Memory B cell (primary cell): ENCODE measurements around the gene TMCC3.

Experiments
- ATAC-seq: fragments of 150-1000 bp; cut with Tn5 transposase; 2 replicates; pipeline ENCODE4 v1.10.0; 2021; ENCODE audit warnings: low read depth, mild to moderate bottlenecking, moderate library complexity
- DNase-seq, 2 donors: peaks; one replicate each; pipeline ENCODE4 v3.0.0; 2022; ENCODE audit warnings: low spot score in 2 of 2
- H3K27ac Mint-ChIP-seq: one replicate; pipeline ENCODE4 v1.8.0; 2022; ENCODE audit warnings: mild to moderate bottlenecking, moderate library complexity, mixed read lengths
- H3K27me3 Mint-ChIP-seq: one replicate; pipeline ENCODE4 v1.8.0; 2022; ENCODE audit warnings: mixed read lengths
- H3K36me3 Mint-ChIP-seq: one replicate; pipeline ENCODE4 v1.8.0; 2022; ENCODE audit warnings: mild to moderate bottlenecking, mixed read lengths
- H3K4me1 Mint-ChIP-seq: one replicate; pipeline ENCODE4 v1.8.0; 2022; ENCODE audit warnings: mixed read lengths
- H3K4me3 Mint-ChIP-seq: one replicate; pipeline ENCODE4 v1.8.0; 2022; ENCODE audit warnings: mild to moderate bottlenecking, moderate library complexity, mixed read lengths
- H3K9me3 Mint-ChIP-seq: one replicate; pipeline ENCODE4 v1.8.0; 2022; ENCODE audit warnings: mixed read lengths

Gene TMCC3

DNA sequence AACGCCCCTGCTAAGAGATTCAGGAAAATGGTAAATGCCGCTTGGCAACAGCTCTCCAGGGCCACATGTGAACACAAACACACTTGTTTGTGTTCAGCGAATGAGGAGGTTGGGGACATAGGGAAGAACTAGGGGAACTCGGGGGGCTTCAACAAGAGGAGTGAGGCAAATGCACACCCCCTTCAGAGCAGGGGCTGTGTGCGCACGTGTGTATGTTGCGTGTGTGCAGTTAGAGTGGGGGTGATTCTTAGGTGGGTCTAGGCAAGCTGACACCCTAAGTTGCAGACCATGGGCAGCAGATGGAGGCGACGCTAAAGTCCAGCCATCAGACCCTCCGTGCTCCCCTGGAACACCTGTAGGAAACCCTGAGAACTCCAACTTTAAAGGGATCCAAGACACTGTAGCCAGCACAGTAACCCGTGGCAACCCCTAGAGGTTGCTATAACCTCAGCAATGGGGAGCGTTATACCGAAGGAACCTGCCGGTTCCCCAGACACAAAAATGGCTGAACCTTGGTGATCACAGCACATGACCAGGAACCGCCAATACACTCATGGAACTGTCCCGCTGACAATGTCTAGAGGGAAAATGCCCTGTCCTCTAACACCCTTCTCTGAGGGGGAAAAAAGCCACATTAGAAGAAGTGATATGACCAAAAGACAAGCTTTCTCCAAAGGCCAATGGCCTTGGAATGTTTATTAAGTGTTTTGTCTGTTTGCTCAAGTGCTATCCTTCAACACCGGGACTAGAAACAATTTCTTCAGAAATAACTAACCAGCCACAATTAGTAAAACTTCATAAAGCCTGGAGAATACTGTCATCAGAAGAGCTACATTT is 104.2 kb downstream of the TMCC3 start:
- H3K36me3 Mint-ChIP-seq = peaks cover 19% of the 10 kb centered on the region
- no peak for DNase-seq
- peak; percentile 29 for ATAC-seq
- H3K4me1 Mint-ChIP-seq = no peaks in the 10 kb centered on the region
- no peak overlapping the region for H3K4me3 Mint-ChIP-seq
- H3K9me3 Mint-ChIP-seq = peaks cover 19% of the 10 kb centered on the region
- no peak overlapping the region for H3K27ac Mint-ChIP-seq
- H3K27me3 Mint-ChIP-seq = no peaks in the 10 kb centered on the region

DNA sequence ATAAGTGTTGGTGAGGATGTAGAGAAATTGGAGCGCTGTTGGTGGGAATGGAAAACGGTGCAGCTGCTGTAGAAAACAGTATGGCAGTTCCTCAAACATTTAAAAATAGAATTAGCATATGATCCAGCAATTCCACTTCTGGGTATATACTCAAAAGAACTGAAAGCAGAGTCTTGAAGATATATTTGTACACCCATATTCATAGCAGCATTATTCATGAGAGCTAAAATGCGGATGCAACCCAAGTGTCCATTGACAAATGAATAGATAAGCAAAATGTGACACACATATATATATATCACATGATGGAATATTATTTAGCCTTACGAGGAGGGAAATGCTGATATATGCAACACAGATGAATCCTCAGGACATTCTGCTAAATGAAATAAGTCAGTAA is 106.0 kb downstream of the TMCC3 start:
- H3K4me3 Mint-ChIP-seq = no peak overlapping the region
- peaks cover 16% of the 10 kb centered on the region for H3K36me3 Mint-ChIP-seq
- H3K9me3 Mint-ChIP-seq = peaks cover 19% of the 10 kb centered on the region
- no peak for ATAC-seq
- no peak overlapping the region for H3K27ac Mint-ChIP-seq
- no peak for DNase-seq
- H3K27me3 Mint-ChIP-seq = no peaks in the 10 kb centered on the region
- H3K4me1 Mint-ChIP-seq = no peaks in the 10 kb centered on the region

DNA sequence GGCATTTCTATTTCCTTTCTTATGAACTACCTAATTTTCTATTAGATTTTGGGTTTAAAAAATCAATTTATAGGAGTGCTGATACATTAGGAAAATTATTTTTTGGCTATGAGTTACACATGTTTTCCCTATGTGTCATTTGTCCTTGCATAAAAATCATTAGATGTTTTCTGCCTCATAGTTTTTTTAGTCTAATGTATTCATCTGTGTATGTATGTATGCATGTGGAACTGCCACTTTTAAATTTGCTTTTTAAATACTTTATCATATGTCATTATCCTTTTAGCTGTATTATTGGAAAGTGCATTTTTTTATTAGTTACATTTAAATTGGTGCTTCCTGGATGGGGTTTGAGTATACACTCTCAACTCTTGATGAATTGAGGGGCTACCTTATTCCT is 112.0 kb downstream of the TMCC3 start:
- Mint-ChIP-seq H3K4me1 (no peaks in the 10 kb centered on the region), H3K36me3 (no peaks in the 10 kb centered on the region), H3K9me3 (no peaks in the 10 kb centered on the region), H3K27me3 (no peaks in the 10 kb centered on the region), H3K27ac (no peak overlapping the region), H3K4me3 (no peak overlapping the region)
- DNase-seq = no peak
- no peak for ATAC-seq

DNA sequence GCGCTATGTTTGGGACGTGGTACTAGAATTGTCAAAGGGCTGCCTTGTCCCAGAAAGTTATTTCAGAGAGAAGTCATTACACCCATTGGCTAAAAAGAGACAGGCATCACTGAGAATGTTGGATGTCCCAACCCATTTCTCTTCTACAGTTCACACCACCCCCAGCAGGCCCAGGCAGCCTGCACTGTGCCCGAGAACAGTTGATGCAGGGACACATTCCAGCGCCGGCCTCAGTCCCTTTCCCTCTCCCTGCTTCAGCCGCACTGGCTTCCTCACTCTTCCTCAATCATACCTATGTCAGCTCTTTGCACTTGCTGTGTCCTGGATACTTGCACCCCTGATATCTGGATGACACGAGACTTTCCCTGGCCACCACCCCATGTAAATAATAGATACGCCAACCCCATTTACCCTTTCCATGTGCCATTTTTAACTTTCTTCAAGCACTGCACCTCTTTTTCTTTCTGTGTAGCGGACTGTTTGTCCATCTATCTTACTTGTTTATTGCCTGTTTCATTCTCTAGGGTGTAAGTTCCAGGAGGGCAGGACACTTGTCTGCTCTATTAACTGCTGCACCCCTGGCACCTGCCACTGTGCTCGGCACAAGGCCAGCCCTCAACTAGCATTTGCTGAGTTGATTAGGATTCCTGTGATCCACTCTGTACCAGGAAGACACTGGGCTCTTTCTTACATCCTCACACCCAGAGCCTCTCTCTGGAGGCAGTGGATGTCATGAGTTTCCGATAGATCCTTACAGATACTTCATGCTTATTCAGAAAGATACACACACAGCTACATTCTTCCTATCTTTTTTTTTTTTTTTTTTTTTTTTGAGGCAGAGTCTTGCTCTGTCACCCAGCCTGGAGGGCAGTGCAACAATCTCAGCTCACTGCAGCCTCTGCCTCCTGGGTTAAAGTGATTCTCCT is 114.1 kb downstream of the TMCC3 start:
- ATAC-seq (no peak), DNase-seq (no peak)
- H3K4me3 Mint-ChIP-seq = no peak overlapping the region
- H3K27ac Mint-ChIP-seq = no peak overlapping the region
- peaks cover 4% of the 10 kb centered on the region for H3K4me1 Mint-ChIP-seq
- peaks cover 2% of the 10 kb centered on the region for H3K27me3 Mint-ChIP-seq
- H3K36me3 Mint-ChIP-seq = no peaks in the 10 kb centered on the region
- H3K9me3 Mint-ChIP-seq = no peaks in the 10 kb centered on the region

DNA sequence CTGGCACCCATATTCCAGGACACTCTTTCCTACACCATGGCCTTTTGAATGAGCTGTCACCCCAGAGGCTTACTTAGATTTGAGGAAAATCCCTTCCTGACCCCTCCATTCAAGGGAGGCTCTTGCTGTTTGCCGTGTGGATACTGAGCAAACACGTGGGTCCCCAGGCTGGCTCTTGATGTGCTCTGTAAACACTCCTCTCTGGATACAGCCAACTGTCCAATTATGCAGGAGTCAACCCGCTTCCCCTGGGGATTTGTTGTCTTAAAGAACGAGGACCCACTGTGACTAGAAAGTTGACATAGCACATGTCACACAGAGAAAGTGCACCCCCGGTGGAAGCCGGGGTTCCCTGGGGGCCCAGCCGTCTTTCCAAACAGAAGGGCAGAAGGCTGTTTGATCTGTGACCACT is 114.8 kb downstream of the TMCC3 start:
- Mint-ChIP-seq H3K9me3 (no peaks in the 10 kb centered on the region), H3K27ac (no peak overlapping the region), H3K27me3 (peaks cover 2% of the 10 kb centered on the region)

DNA sequence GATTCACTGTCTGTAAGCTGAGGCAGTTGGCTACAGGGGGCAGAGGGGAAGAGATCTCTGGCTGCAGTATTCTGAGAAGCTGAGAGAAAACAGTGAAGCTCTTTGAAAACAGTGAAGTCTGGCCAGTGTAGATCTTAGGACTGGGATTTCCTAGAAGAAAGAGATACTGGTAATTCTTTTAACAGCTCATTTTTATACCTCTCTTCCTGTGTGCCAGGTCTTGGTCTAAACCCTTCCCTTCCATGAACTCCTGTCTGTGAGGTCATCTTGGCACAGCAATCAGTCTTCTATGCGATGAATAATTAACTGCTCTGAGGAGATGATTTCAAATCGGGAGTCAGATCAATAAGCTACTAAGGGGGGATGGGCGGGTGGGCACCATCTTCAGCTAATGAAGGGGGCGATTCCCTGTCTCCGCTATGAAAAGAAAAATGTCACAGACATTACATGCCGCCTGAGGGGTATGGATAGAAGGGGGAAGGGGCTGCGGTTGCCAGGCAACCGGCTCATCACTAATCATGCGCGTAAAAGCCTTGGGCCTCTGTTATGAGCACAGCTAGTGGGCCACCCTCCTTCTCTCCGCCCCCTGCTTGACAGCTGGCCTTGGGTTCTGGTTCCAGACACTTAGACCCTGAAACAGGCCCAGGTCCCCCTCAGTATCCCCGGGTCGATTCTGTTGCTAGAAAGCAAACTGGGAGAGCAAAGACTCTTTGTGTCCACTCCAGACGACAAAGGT is 115.4 kb downstream of the TMCC3 start:
- ATAC-seq = no peak
- Mint-ChIP-seq H3K4me3 (no peak overlapping the region), H3K9me3 (no peaks in the 10 kb centered on the region), H3K27ac (no peak overlapping the region), H3K4me1 (peaks cover 4% of the 10 kb centered on the region), H3K27me3 (peaks cover 2% of the 10 kb centered on the region), H3K36me3 (no peaks in the 10 kb centered on the region)
- no peak for DNase-seq

More for the DNA sequence above, 114.8 kb downstream of the TMCC3 start:
- DNase-seq = no peak
- no peak for ATAC-seq
- H3K4me1 Mint-ChIP-seq = peaks cover 4% of the 10 kb centered on the region
- no peaks in the 10 kb centered on the region for H3K36me3 Mint-ChIP-seq
- H3K4me3 Mint-ChIP-seq = no peak overlapping the region

DNA sequence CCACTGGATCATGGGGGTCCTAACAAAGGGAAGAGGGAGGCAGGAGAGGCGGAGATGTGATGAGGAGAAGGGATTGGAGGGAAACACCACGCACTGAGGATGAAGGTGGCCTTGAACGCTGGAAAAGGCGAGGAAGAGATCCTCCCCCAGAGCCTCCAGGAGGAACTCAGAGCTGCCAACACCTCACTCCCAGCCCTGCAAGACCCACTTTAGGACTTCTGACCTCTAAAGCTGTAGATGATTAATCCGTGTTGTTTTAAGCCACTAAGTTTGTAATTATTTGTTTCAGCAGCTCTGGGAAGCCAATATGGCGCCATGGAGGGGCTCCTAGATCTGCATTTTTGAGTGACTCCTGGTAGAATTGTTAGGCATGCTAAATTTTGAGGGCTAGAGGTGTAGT is 116.1 kb downstream of the TMCC3 start:
- Mint-ChIP-seq H3K27ac (no peak overlapping the region), H3K4me1 (peaks cover 5% of the 10 kb centered on the region)

DNA sequence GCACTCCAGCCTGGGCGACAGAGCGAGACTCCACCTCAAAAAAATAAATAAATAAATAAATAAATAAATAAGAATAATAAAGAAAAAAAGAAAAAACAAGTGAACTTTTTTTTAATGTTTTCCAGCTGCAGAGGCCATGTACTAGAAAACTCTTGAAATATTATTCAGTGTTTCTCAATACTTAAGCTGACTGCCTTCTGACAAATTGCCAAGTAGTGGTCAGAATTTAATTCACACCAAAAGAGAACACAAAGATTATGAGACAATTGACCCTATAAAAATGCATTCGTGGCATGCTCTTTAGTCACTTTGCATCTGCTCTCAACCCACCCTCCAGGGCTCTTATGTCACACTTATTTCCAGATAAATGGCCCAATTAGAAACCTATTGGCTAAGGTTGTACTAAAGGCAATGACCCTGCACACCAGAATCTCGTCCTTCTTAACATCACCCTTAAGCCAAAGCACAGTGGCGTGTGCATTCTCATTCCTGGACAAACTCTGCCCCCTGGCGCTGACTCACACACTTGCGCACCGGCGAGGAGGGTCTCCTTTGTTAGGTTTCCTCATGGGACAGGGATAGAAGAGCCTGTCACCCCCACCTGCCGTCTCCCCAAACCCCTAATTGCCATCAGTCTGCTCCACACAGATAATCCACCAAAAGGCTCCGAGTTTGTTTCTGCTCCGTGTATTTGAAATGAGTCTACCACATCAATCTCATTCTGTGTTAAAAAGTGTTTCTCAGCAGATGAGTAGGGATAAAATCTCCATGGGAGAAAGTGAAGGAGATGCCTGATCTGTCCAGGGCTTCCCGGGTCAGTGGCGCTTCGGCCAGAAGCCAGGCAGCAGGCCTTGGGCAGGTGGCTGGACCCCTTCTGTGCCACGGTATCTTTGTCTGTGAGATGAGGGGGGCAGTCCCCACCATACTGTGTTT is 117.6 kb downstream of the TMCC3 start:
- no peaks in the 10 kb centered on the region for H3K9me3 Mint-ChIP-seq
- H3K27me3 Mint-ChIP-seq = peaks cover 2% of the 10 kb centered on the region
- peaks cover 9% of the 10 kb centered on the region for H3K4me1 Mint-ChIP-seq
- no peaks in the 10 kb centered on the region for H3K36me3 Mint-ChIP-seq
- peak; percentile 84 for ATAC-seq
- DNase-seq = peak; percentile 61 to 72
- H3K4me3 Mint-ChIP-seq = no peak overlapping the region
- no peak overlapping the region for H3K27ac Mint-ChIP-seq

More for the DNA sequence above, 116.1 kb downstream of the TMCC3 start:
- ATAC-seq (no peak), DNase-seq (no peak)
- no peaks in the 10 kb centered on the region for H3K9me3 Mint-ChIP-seq
- no peaks in the 10 kb centered on the region for H3K36me3 Mint-ChIP-seq
- peaks cover 2% of the 10 kb centered on the region for H3K27me3 Mint-ChIP-seq
- H3K4me3 Mint-ChIP-seq = no peak overlapping the region

DNA sequence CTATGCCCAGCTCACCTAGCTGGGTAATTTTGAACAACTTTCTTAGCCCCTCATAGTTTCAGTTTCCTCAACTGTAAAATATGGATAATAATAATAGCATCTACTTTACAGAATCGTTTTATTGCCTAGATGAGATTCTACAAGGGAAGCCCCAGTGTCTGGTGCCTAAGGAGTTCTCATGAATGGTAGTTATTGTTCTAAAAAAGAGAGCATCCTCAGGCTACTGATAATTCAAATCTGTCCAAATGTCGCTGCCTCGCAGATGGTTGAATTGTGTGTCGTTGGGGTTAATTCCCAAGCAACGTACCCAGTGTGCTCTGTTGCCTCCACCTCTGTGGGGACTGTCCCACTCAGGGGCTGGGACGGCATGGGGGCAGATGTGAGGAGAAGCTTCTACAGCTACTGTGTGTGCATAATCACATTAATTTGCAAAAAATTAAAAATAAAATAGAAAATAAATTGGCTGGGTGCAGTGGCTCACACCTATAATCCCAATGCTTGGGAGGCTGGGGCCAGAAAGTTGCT is 119.1 kb downstream of the TMCC3 start:
- no peak overlapping the region for H3K27ac Mint-ChIP-seq
- no peaks in the 10 kb centered on the region for H3K36me3 Mint-ChIP-seq
- peaks cover 9% of the 10 kb centered on the region for H3K4me1 Mint-ChIP-seq
- no peak overlapping the region for H3K4me3 Mint-ChIP-seq
- no peak for DNase-seq
- peaks cover 2% of the 10 kb centered on the region for H3K27me3 Mint-ChIP-seq
- ATAC-seq = no peak
- H3K9me3 Mint-ChIP-seq = no peaks in the 10 kb centered on the region

DNA sequence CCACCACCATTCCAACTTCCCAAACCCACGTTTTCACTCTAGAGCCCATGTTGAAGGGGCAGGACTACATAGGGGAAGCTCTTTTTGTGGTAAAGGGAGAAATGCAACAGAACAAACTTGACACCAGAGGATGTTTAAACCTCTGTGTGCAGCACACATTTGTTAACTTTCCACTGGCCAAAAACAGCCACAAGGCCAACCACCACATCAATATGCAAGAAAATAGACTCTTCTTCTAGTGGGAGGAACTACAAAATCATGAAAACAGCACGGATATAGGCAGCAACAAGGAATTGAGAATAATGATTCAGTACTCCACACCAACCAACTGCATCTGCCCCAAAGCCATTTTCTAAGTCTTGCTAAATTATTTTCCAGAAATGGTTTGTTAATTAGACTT is 124.4 kb downstream of the TMCC3 start:
- no peak overlapping the region for H3K27ac Mint-ChIP-seq
- no peak for DNase-seq
- peaks cover 16% of the 10 kb centered on the region for H3K4me1 Mint-ChIP-seq
- H3K4me3 Mint-ChIP-seq = no peak overlapping the region
- H3K27me3 Mint-ChIP-seq = no peaks in the 10 kb centered on the region
- H3K9me3 Mint-ChIP-seq = no peaks in the 10 kb centered on the region
- H3K36me3 Mint-ChIP-seq = no peaks in the 10 kb centered on the region
- ATAC-seq = no peak
